Kidney glomerular epithelial cell (primary cell): ENCODE results near the gene SERPINA5.
"Not testable (repeated sequence)": the region's sequence is repeated elsewhere in the genome, so short reads cannot be mapped to it uniquely, and the experiment has no call there.

Source experiments
- DNase-seq: peaks from one replicate; lab custom pipeline; 2025; lab: John Stamatoyannopoulos, UW

SERPINA5 gene

GRCh38 chr14:94573475-94574277 is 7.5 kb upstream of the SERPINA5 start:
- no peak for DNase-seq

DNA sequence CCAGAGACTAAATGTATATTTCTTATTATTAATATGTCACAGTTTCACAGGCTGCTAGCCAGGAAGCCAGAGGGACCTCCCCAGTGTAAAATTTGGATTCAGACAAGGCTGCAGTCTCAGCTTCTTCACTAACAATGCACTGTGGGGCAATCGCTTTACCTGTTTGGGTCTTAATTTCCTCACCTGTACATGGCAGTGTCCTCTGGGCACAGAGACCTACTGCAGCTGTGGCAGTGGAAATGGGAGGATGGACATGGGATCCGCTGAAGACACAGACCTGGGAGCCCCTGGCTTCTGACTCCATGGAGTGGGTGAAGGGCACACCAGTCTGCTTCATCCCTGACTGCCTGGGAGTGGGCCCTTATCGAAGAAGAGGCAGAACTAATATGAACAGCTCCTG is 6.9 kb upstream of the SERPINA5 start:
- DNase-seq, result no peak

DNA sequence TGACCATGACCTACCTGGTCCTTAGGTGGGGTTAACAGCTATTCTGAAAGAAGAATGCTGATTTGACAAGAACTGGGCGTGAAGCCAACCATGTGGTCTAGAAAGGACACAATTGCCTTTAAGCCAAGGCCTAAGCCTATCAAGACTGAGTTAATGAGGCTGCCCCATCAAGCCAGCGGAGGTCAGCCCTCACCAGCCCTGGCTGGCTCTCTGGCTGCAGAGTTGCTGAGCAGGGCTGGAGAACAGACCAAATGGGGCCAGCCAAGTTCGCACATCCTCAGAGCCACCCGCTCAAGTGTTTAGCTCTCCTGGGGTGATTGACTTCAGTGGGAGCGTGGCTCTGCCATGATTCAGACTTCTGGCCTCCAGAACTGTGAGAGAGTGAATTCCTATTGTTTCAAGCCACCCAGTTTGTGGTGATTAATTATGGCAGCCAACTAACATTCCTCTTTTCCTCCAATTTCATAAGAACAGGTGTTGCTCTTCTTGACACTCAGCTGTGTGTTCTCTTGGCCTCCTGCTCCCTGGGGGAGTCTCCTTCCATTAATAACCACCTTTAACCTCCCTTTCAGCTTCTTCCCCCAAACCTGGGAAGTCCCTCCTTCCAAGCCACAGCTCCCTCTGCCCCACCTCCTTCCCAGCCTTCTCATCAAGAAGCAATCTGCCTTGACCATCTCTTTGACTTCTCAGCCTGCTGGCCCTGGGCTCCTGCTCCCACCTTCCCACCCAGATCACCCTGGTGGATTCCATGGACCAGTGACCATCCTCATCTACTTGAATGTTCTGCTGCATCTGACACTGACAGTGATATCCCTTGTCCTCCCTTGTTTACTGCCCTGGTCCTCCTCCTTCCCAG is 5.3 kb upstream of the SERPINA5 start:
- DNase-seq, result peak; percentile 89

- not testable (repeated sequence) for DNase-seq
These were observed 3.8 kb upstream of the SERPINA5 start for GRCh38 chr14:94577472-94577871.

- no peak for DNase-seq
These were observed 2.5 kb upstream of the SERPINA5 start for GRCh38 chr14:94578712-94579111.

DNA sequence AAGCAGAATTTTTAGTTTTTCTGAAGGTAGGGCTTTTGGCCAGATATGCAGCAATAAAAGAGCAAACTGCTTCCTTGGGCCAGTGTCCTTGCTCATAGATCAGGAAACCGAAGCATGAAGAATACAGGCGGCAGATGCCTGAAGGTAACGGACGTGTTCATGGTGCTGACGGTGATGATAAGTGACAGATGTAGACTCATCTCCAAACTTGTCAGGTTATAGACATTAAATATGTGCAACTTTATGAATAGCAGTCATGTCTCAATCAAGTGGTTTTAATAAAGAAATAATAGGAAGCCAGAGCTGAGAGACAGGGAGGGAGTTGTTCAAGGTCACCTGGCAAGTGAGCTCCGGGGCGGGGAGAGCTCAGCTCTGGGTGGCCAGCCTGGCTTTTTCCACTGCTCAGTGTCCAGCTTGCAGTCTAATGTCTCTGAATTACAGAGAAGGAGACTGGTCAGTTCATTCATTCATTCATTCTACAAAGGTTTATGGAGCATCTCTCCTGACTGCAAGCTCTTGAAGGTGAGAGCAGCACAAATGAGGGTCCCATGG is 1.0 kb downstream of the SERPINA5 start:
- DNase-seq, result no peak

GRCh38 chr14:94582851-94583250 is 1.6 kb downstream of the SERPINA5 start:
- DNase-seq, result no peak

- no peak for DNase-seq
These were observed 2.3 kb downstream of the SERPINA5 start for GRCh38 chr14:94583557-94583956.

DNA sequence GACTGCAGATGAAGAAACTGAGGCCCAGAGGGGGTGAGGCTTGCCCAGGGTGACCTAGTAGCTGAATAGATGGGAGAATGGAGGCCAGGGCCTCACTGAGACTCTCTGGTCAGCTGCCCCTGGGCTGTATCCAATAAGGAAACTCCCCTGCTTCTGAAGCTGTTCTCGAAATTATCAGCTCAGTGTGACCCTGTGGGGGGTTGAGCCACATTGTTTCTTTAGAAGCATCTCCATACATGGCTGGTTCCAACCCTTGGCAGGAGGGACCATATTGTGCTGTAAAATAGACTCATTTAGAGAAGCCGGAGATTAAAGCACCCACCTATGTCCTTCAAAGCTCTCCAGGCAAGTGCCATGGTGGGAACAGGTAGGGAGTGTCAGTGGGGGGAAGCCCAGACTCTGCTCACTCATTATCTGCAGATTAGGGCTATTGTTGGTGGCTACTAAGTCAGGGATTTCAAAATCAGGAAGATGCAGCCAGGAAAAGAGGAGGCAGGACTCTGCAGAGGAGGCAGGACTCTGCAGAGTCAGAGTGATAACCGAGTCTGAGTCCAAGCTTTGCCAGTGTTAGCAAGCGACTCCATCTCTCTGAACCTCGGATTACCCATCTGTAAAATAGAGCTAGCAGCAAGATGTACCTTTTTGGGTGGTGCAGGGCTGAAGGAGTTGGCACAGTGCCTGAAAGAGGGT is 3.5 kb downstream of the SERPINA5 start:
- DNase-seq, result no peak

DNA sequence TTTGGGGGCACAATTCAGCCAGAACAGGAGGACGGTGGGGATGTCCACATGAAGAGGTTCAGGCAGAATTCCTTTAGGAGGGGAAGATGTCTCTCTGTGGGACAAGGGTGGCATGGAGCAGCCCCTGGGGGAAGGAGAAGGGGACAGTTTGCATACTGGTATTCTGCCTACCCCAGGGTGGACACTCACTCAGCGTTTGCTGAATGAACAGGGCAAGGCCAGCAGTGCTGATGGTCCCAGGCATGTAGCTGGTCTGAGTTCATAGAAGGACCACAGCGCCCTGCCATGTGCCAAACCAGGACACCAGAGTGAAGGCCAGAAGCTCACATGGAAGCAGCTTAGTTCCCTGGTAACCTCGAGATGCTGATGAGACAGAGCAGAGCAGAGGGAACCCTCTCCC is 5.4 kb downstream of the SERPINA5 start:
- DNase-seq, result no peak

- no peak for DNase-seq
These were observed 7.1 kb downstream of the SERPINA5 start for GRCh38 chr14:94588311-94588710.

GRCh38 chr14:94591073-94591472 is 9.8 kb downstream of the SERPINA5 start:
- DNase-seq, result no peak

DNA sequence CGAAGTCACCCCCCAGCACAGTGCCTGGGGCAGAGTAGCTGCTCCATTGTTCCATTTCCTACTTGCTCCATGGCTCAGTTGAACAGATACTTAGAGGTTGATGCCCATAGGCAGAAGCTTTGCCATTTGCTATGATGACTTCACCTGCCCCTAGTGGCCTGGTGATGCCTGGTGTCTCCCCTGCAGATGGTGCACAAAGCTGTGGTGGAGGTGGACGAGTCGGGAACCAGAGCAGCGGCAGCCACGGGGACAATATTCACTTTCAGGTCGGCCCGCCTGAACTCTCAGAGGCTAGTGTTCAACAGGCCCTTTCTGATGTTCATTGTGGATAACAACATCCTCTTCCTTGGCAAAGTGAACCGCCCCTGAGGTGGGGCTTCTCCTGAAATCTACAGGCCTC is 10.6 kb downstream of the SERPINA5 start:
- DNase-seq, result no peak

GRCh38 chr14:94592457-94592856 is 11.2 kb downstream of the SERPINA5 start:
- DNase-seq, result no peak

DNA sequence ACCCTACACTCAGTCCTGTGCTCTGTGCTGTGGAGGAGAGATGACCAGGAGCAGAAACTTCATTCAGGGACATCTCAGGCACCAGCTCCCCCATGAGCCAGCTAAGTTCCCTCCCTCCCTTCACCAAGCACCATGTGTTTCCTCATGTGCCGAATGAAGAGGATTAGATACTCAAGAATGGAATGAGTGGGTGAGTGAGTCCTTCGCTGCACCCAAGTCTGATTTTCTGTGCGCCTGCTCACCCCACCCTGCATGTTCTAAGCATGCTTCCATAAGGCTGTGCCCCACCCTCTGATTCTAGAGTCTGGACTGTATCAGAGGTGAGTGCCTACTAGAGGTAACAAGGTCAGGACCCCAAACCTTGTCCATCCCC is 12.1 kb downstream of the SERPINA5 start:
- DNase-seq, result no peak

GRCh38 chr14:94593749-94594431 is 12.7 kb downstream of the SERPINA5 start:
- no peak for DNase-seq

GRCh38 chr14:94594441-94594840 is 13.2 kb downstream of the SERPINA5 start:
- DNase-seq, result no peak

- no peak for DNase-seq
These were observed 14.7 kb downstream of the SERPINA5 start for GRCh38 chr14:94595912-94596311.

DNA sequence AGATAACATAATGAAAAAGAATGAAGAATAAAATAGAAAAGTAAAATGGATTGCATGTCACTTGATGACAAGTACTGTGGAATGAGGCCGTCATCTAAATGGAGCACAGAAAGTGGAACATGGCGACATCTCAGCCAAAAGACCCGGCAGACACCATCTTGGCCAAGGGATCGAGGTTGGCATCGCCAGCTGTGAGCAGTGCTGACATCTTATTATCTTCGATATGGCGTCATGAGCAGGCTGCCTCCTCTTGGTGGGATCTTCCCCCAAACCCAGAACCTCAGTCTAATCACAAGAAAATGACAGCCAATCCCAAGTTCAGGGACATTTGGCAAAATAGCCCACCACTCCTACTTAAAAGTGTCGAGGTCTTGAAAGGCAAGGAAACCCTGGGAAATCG is 15.1 kb downstream of the SERPINA5 start:
- DNase-seq, result no peak

DNA sequence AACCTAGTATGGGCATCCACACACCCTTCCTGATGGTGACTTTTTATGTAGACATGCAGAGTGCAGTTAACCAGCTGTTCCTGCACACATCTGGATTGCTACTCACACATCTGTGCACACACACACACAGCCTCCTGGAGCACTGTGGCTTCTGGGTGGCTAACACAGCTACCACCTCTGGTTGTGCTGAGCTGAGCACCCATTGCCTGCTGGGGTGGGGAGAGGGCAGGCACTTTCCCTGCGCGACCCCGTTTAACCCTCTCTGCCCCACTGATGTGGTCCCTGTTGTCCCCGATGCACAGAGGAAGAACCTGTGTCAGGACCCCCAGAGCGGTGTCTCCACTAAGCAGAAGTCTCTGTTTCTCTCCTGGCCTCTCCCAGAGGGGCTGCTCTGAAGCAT is 16.6 kb downstream of the SERPINA5 start:
- DNase-seq, result no peak

- no peak for DNase-seq
These were observed 17.2 kb downstream of the SERPINA5 start for GRCh38 chr14:94598506-94598815.
